Astrocyte (in vitro differentiated cells and primary cell): ENCODE data around the gene RNF167.

Source experiments
- EZH2 ChIP-seq: IDR thresholded peaks from 2 replicates; pipeline ENCODE4 v1.6.1; 2012; ENCODE audit warnings: mild to moderate bottlenecking, low read length, inconsistent platforms; ENCODE audit not compliant: insufficient read depth
- TF ChIP-seq, protein P1 (sequence below): IDR thresholded peaks from 2 replicates; pipeline ENCODE4 v1.5.1; 2011; ENCODE audit warnings: low read depth, mild to moderate bottlenecking, inconsistent platforms, low read length, moderate library complexity; ENCODE audit not compliant: insufficient read depth

DNA sequence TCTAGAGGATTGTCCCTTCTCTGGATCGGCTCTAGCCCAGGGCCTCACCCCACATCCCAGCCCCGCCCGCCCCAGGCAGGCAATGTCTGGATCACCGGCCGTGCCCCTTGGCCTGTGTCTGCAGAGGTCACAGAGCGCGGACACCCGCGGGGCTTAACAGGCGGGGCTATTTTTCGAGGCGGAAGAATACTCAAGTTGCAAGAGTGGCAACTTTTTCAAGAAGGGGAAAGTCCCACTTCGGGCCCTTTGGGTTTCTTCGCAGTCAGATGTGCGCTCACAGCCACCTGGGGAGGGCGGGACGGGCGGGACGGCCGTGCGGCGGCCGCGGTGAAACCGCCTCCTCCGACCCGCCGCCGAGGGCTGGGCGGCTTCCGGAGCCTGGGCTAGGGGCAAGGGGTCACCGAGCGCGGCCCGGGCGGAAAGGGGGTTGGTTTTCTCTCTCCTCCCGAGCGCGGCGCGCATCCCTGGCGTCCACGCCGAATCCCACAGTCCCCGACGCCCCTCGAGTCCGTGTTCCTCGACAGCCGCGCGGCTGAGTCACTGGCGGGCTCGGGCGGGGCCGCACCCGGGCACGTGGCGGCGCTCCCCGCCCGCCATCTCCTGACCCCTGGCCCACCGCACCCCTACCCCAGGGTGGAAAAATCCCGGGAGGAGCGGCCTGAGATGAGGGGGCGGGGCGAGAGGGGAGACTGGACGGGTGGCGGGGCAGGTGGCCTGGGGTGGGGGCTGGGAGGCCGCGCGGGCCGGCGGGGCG is 9.4 kb downstream of the RNF167 start:
- TF ChIP-seq, protein P1, sequence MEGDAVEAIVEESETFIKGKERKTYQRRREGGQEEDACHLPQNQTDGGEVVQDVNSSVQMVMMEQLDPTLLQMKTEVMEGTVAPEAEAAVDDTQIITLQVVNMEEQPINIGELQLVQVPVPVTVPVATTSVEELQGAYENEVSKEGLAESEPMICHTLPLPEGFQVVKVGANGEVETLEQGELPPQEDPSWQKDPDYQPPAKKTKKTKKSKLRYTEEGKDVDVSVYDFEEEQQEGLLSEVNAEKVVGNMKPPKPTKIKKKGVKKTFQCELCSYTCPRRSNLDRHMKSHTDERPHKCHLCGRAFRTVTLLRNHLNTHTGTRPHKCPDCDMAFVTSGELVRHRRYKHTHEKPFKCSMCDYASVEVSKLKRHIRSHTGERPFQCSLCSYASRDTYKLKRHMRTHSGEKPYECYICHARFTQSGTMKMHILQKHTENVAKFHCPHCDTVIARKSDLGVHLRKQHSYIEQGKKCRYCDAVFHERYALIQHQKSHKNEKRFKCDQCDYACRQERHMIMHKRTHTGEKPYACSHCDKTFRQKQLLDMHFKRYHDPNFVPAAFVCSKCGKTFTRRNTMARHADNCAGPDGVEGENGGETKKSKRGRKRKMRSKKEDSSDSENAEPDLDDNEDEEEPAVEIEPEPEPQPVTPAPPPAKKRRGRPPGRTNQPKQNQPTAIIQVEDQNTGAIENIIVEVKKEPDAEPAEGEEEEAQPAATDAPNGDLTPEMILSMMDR = no peak
- TF ChIP-seq EZH2 = no peak
